ENCODE measurements around the gene OPRL1.

DNA sequence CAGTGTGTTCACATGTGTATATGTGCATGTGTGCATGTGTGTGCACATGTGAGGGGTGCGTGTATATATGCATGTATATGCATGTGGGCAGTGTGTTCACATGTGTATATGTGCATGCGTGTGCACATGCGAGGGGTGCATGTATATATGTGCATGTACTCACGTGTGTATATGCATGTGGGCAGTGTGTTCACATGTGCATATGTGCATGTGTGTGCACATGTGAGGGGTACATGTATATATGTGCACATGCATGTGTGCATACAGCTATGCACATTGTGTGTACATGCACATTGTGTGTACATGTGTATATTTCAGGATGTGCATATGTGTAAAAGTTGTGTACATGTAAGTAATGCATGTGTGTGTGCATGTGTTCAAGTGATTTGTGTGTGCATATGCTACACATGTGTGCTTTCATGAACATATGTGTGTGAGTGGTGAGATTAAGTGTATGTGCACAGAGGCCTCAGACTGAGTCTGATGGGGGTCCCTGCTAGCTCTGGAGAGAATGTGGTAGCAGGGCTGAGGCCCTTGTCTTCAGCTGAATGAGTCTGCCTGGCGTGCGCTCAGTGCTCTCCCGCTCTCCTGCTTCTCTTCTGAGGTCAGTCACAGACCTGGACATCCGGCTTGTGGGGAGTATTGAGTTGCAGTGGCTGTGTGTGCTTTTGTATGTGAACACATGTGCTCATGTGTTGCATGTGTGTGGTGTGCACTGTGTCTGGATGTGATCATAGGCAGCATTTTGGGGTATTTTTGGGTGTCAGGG, 64.4 kb downstream of the OPRL1 start:
- no peak for TF ChIP-seq POLR2AphosphoS5 (IDR thresholded peaks at IDR 0.05)
- TF ChIP-seq, protein P1, sequence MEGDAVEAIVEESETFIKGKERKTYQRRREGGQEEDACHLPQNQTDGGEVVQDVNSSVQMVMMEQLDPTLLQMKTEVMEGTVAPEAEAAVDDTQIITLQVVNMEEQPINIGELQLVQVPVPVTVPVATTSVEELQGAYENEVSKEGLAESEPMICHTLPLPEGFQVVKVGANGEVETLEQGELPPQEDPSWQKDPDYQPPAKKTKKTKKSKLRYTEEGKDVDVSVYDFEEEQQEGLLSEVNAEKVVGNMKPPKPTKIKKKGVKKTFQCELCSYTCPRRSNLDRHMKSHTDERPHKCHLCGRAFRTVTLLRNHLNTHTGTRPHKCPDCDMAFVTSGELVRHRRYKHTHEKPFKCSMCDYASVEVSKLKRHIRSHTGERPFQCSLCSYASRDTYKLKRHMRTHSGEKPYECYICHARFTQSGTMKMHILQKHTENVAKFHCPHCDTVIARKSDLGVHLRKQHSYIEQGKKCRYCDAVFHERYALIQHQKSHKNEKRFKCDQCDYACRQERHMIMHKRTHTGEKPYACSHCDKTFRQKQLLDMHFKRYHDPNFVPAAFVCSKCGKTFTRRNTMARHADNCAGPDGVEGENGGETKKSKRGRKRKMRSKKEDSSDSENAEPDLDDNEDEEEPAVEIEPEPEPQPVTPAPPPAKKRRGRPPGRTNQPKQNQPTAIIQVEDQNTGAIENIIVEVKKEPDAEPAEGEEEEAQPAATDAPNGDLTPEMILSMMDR (IDR thresholded peaks at IDR 0.05) = no peak
- no peak for TF ChIP-seq EP300 (IDR thresholded peaks at IDR 0.05; ENCODE audit: low read depth)
